ENCODE results near the gene PTOV1. TPM values are rescaled to one million over a fixed set of nuclear protein-coding genes. Genes with fewer than 3 reads are reported as not detected.

PTOV1 gene
- total and polyA plus RNA-seq, 2 of the 4 experiments (the other 2 are of a cell fraction), result 34.4 to 107 TPM

DNA sequence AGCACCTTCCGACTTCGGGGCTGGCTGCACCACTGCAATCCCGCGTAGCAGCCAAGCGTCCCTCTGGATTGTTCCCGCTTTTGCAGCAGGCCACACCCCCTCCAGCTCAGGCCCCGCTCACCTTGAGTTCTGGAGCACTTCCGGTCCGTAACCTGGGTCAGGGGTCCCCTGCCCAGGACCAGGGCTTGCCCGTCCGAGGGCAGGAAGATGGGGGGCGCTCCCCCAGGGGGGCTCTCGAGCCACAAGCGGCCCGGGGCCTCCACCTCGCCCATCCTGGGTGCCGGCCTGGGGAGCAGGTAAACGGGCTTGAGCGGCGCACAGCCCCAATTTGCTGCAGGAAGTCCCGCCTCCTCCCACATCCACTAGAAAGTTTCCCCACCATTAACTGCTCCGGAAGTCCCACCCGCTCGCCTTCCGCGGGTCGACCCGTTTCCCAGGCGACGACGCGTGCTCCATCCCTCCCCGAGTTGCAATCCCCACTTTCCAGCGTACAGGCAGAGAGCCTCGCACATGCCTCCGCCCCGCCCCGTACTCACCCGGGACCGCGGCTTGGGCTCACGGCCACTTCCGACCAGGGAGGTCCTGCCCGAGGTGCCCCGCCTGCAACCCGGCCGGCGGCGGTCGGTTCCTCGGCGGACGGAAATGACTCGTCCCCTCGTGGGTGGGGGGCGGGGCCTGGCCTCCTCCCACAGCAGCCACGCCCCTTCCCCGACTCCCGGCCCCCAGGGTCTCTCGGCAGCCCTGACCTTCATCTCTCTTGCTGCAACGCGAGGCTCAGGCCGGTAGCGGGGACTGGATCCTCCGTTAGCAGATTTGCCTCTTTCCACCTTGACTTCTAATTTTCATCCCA is 16.2 kb downstream of the PTOV1 start, which contains the start of gene PNKP:
Gene PNKP (minus strand): TSS at position 644 of the 850 bp plus-strand sequence. CDS start 372 bp downstream, at position 272.
- Histone ChIP-seq H3K18ac (ENCODE audit: low read depth, low read length) (peak within 1 kb of the TSS; percentile 82), H4K91ac (ENCODE audit: insufficient read depth, low read depth, low read length) (peak within 1 kb of the TSS; percentile 69), H2BK15ac (ENCODE audit: low read depth, low read length) (peak within 1 kb of the TSS; percentile 37; the same call in 1 of the 3 replicates), H2AK9ac (replicated peaks; ENCODE audit: low read depth, low read length, poor library complexity) (peak within 1 kb of the TSS; percentile 93), H3K9ac (ENCODE audit: low read depth, low read length) (peak within 1 kb of the TSS; percentile 85), H3K14ac (replicated peaks; ENCODE audit: low read depth, low read length) (peak within 1 kb of the TSS; percentile 65), H4K20me1 (ENCODE audit: insufficient read depth, low read length) (peaks cover 18% of the 10 kb centered on the region), H3K56ac (ENCODE audit: extremely low read depth, insufficient read depth, low read length) (peak within 1 kb of the TSS; percentile 73), H3K4me2 (ENCODE audit: low read depth, low read length) (peak within 1 kb of the TSS; percentile 97), H4K5ac (ENCODE audit: low read depth, low read length) (peak within 1 kb of the TSS; percentile 94), H3K4ac (ENCODE audit: low read depth, low read length) (peak within 1 kb of the TSS; percentile 81), H3K9me3 (ENCODE audit: control insufficient read depth, insufficient read depth, low read length) (no peaks in the 10 kb centered on the region), H2BK120ac (ENCODE audit: low read depth, low read length) (peak within 1 kb of the TSS; percentile 58), H4K8ac (ENCODE audit: low read depth in 2 of 2, low read length in 2 of 2) (peak within 1 kb of the TSS; percentile 94 to 97), H2BK20ac (ENCODE audit: low read depth, low read length) (no peak within 1 kb of the TSS), H2BK5ac (ENCODE audit: low read depth, low read length, poor library complexity, severe bottlenecking) (peak within 1 kb of the TSS; percentile 88), H3K9me1 (ENCODE audit: insufficient read depth, low read length) (peaks cover 10% of the 10 kb centered on the region), H3K79me1 (ENCODE audit: low read depth in 1 of 2, low read length in 2 of 2) (peaks cover 27 to 70% of the 10 kb centered on the region in 2 experiments), H3K27me3 (ENCODE audit: control insufficient read depth, insufficient read depth, low read length) (no peaks in the 10 kb centered on the region), H3K36me3 (ENCODE audit: control insufficient read depth, insufficient read depth, low read length) (peaks cover 26% of the 10 kb centered on the region), H3K23ac (ENCODE audit: low read depth, low read length) (peak within 1 kb of the TSS; percentile 39; the same call in 1 of the 2 replicates), H3K4me3 (ENCODE audit: insufficient read depth, low read depth, low read length) (peak within 1 kb of the TSS; percentile 87), H3K4me1 (ENCODE audit: control insufficient read depth, insufficient read depth, low read length) (peaks cover 7% of the 10 kb centered on the region), H2AFZ (replicated peaks; ENCODE audit: low read length, poor library complexity) (peak within 1 kb of the TSS; percentile 96), H2AK5ac (ENCODE audit: low read depth, low read length) (peak within 1 kb of the TSS; percentile 86), H3K27ac (ENCODE audit: insufficient read depth, low read length) (peak within 1 kb of the TSS; percentile 96)
- in situ Hi-C loops (cut with MboI; ENCODE audit: low sequenced_read_pairs) (no loop called here), dilution Hi-C loops (cut with HindIII; ENCODE audit: low sequenced_read_pairs, unreplicated experiment) (no loop called here), intact Hi-C loops (cut with micrococcal nuclease) (no loop called here)
- ChIA-PET POLR2A (ENCODE audit: unreplicated experiment) (interaction anchor here (0.6 kb wide), 2 partner anchors 12 to 22 kb away, joined by 3 to 7 read pairs; no protein-coding TSS in a partner anchor), CTCF (no interaction called here)
- peak; percentile 85 for DNase-seq
- ATAC-seq (ENCODE audit: low read depth), result peak; percentile 51
- BruUV-seq (replicated peaks), result no TSS peak
- 0% methylated on average over 42 of the region's 65 CpGs; no CpG with 5 or more reads in 1 of the 2 experiments for WGBS, 2 experiments (ENCODE audit: extremely low coverage in 2 of 2, insufficient read length in 1 of 2)
- no peak for TF ChIP-seq CHD1 (IDR thresholded peaks at IDR 0.05; ENCODE audit: low read depth, low read length)
- TF ChIP-seq RAD21 (IDR thresholded peaks at IDR 0.05; ENCODE audit: low read length), result no peak
- no peak for TF ChIP-seq MAFK (IDR thresholded peaks at IDR 0.05; ENCODE audit: low read depth, low read length)
- no peak for TF ChIP-seq RCOR1 (IDR thresholded peaks at IDR 0.05; ENCODE audit: insufficient replicate concordance, low read length)
- peak; percentile 42; the same call in 1 of the 2 replicates for TF ChIP-seq CEBPB (IDR thresholded peaks at IDR 0.05; ENCODE audit: low read depth, low read length)
- TF ChIP-seq, protein P1, sequence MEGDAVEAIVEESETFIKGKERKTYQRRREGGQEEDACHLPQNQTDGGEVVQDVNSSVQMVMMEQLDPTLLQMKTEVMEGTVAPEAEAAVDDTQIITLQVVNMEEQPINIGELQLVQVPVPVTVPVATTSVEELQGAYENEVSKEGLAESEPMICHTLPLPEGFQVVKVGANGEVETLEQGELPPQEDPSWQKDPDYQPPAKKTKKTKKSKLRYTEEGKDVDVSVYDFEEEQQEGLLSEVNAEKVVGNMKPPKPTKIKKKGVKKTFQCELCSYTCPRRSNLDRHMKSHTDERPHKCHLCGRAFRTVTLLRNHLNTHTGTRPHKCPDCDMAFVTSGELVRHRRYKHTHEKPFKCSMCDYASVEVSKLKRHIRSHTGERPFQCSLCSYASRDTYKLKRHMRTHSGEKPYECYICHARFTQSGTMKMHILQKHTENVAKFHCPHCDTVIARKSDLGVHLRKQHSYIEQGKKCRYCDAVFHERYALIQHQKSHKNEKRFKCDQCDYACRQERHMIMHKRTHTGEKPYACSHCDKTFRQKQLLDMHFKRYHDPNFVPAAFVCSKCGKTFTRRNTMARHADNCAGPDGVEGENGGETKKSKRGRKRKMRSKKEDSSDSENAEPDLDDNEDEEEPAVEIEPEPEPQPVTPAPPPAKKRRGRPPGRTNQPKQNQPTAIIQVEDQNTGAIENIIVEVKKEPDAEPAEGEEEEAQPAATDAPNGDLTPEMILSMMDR (conservative IDR thresholded peaks at IDR 0.05; ENCODE audit: low read depth, low read length), result no peak
- TF ChIP-seq POLR2A (IDR thresholded peaks at IDR 0.05; ENCODE audit: low read depth, low read length), result peak; percentile 71
- 0 out of 2 replicates have a peak, but pooled peaks have one; percentile 17 for TF ChIP-seq NFE2L2 (IDR thresholded peaks at IDR 0.05; ENCODE audit: low read depth, low read length)
- TF ChIP-seq, protein P2, sequence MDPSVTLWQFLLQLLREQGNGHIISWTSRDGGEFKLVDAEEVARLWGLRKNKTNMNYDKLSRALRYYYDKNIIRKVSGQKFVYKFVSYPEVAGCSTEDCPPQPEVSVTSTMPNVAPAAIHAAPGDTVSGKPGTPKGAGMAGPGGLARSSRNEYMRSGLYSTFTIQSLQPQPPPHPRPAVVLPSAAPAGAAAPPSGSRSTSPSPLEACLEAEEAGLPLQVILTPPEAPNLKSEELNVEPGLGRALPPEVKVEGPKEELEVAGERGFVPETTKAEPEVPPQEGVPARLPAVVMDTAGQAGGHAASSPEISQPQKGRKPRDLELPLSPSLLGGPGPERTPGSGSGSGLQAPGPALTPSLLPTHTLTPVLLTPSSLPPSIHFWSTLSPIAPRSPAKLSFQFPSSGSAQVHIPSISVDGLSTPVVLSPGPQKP (IDR thresholded peaks at IDR 0.05; ENCODE audit: borderline replicate concordance, low read depth, low read length), result no peak
- no peak for TF ChIP-seq RFX5 (IDR thresholded peaks at IDR 0.05; ENCODE audit: low read depth, low read length)
- TF ChIP-seq MAZ (IDR thresholded peaks at IDR 0.05; ENCODE audit: borderline replicate concordance, low read depth, low read length), result peak; percentile 90
- no peak for TF ChIP-seq BHLHE40 (IDR thresholded peaks at IDR 0.05; ENCODE audit: low read depth, low read length)
- peak; percentile 95 for TF ChIP-seq MXI1 (IDR thresholded peaks at IDR 0.05; ENCODE audit: borderline replicate concordance, low read depth, low read length)
- no peak for TF ChIP-seq FOS (IDR thresholded peaks at IDR 0.05; ENCODE audit: low read depth, low read length)
- TF ChIP-seq SMC3 (IDR thresholded peaks at IDR 0.05; ENCODE audit: low read depth, low read length), result no peak; the same call in 1 of the 2 replicates
